Hematopoietic multipotent progenitor cell treated with erythropoietin and hydrocortisone succinate and interleukin-3 and kit ligand, for 17 days (in vitro differentiated cells): Measurements from ENCODE around the gene CRTC3.

Experiments
- DNase-seq: peaks from one replicate; pipeline ENCODE4 v3.0.0-alpha.2; 2015; ENCODE audit warnings: low spot score

The CRTC3 gene

GRCh38 chr15:90564051-90564450, 34.3 kb downstream of the CRTC3 start:
- no peak for DNase-seq

DNA sequence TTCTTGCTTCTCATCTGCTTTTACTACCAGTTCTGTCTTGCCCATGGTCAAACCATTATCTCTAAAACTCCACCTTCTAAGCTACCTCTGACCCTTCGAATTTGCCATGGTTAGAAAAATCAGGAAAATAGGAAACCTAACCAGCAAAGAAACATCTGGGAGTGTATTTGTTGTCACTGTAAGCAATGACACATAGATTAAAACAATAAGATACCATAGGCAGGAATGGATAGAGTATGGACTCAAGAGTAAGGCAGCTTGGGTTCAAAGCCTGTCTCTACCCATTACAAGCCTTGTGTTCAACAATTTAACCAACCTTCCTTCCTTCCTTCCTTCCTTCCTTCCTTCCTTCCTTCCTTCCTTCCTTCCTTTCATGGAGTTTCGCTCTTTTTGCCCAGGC, 34.9 kb downstream of the CRTC3 start:
- DNase-seq = no peak

GRCh38 chr15:90565866-90566265, 36.1 kb downstream of the CRTC3 start:
- no peak for DNase-seq

- DNase-seq = no peak
These were observed 40.9 kb downstream of the CRTC3 start for GRCh38 chr15:90570643-90571042.

- DNase-seq = no peak
These were observed 41.4 kb downstream of the CRTC3 start for GRCh38 chr15:90571063-90571541.

GRCh38 chr15:90572893-90573292, 43.2 kb downstream of the CRTC3 start:
- DNase-seq = no peak

- no peak for DNase-seq
These were observed 47.1 kb downstream of the CRTC3 start for GRCh38 chr15:90576711-90577389.

- DNase-seq = no peak
These were observed 49.5 kb downstream of the CRTC3 start for GRCh38 chr15:90579213-90579612.

- no peak for DNase-seq
These were observed 50.4 kb downstream of the CRTC3 start for GRCh38 chr15:90580099-90580498.

DNA sequence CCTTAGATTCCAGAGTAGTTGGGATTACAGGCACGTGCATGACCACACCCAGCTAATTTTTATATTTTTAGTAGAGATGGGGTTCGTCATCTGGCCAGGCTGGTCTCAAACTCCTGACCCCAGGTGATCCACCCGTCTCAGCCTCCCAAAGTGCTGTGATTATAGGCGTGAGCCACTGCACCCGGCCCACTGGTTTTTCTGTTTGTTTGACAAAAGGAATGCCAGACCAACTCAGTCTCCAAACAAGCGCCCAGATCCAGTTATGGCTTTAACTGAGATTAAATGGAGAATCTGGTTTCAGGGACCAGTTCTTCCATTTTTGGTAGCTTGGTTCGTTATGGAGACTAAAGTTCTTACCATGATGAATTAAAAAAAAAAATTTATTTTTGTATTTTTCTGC, 50.8 kb downstream of the CRTC3 start:
- no peak for DNase-seq

- no peak for DNase-seq
These were observed 51.2 kb downstream of the CRTC3 start for GRCh38 chr15:90580946-90581345.

- no peak for DNase-seq
These were observed 52.1 kb downstream of the CRTC3 start for GRCh38 chr15:90581771-90582352.

DNA sequence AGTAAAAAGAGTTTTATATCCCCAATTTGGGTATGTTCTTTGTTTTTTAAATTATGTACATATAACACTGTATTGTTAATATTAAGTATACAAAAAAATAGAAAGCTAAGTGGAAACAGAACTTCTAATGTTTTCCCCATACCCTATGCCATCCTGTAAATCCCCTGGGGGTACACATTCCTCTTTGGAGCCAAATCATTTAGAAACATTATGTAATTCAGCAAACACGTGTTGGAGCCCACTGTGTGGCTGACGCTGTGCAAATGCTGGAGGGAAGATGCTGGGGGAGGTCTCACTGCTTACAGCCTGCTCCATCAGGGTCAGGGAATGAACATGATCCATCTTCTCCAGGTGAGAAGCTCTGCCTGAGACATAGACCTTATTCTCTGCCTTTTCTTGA, 52.8 kb downstream of the CRTC3 start:
- no peak for DNase-seq

DNA sequence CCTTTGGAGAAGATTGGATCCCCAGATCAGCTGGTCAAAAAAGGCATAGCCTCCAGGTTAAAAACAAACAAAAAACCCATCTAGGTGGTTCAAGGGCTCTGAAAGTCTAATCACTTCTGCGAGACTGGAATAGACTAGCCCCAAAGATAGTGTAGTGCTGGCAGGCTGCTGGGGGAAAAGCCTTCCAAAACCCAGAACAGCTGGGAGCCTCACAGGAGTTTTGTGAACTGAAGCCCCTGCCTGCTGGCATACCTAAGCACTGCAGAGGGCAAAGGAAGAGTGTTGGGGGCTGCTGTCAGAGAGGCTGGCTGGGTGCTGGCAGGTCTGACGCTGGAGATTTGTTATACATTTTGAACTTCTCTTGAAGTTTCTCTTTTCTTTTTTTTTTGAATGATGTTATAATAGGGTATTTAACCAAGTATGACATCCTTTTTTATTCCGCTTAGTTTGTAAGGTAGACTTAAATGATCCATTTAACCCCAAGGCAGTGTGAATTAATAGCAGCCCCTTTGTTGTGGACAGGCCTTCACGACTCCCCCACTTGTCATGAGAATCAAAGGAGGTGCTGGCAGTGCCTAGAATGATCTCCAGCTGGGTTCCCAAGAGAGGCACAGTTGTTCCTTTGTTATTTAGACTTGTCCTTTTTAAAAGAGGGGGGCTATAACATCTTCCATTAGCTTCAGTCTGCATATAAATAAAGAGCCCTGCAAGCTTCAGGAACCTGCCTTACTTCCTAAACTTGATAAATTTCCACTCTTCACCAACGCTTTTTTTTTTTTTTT, 53.9 kb downstream of the CRTC3 start:
- no peak for DNase-seq

GRCh38 chr15:90584841-90585240, 55.1 kb downstream of the CRTC3 start:
- DNase-seq = no peak

GRCh38 chr15:90585863-90586262, 56.1 kb downstream of the CRTC3 start:
- no peak for DNase-seq

DNA sequence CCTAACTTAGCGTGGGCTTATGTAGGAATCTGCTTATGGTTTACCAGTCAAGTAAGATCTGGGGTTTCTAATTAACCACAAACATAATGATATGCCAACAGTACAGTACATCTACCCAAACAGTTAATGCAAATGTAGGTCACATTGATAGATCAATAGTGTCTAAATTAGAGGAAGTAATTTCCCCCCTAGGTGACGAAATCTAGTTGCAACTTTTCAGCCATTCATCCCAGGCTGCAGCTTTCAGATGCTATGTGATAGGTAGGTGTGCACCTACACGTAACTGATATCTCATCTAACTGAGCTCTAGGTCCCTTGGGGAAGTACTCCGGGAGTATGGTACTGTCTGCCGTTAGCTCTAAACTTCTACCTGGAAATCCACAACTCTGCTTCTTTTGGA, 57.2 kb downstream of the CRTC3 start:
- no peak for DNase-seq

- no peak for DNase-seq
These were observed 58.7 kb downstream of the CRTC3 start for GRCh38 chr15:90588427-90588826.

GRCh38 chr15:90591524-90591923, 61.8 kb downstream of the CRTC3 start:
- no peak for DNase-seq

GRCh38 chr15:90592131-90592881, 62.6 kb downstream of the CRTC3 start:
- no peak for DNase-seq

GRCh38 chr15:90593499-90594158, 63.9 kb downstream of the CRTC3 start:
- DNase-seq = no peak

DNA sequence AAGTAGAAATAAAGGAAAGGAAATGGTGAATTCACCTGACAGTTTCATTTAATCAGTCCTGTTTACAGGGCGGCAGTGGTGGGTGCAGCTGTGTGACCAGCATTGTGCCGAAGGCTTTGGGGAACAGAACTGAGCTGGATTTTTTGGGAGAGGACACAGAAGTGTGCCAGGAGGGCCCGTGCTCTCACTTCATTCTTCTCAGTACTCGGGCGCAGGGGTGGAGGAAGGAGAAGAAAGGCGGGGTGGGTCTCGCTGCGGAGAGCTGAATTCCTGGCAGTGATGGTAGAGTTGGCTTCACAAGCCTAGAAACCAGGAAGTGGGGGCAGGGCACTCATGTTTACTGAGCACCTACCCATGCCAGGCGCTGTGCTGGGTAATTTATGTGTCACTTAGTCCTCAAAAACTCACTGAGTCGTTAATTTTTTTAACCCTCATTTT, 64.6 kb downstream of the CRTC3 start:
- peak; percentile 61 for DNase-seq
